GM12878 (cell line): ENCODE results near the gene FASTK. TPM values are rescaled to one million over a fixed set of nuclear protein-coding genes. Genes with fewer than 3 reads are reported as not detected.

Source experiments
- ATAC-seq: fragments of 200-7000 bp; cut with Tn5 transposase; 3 replicates; pipeline ENCODE4 v1.9.1; 2020; ENCODE audit warnings: mild to moderate bottlenecking, moderate library complexity
- BruUV-seq: library from RNA; stranded (reverse); fragments of 400-500 nt; replicated peaks from 2 replicates; lab custom pipeline; 2021; lab: Mats Ljungman, UMichigan
- CTCF ChIA-PET: fragments of 300-600 bp; sonication (Branson Sonifier 250); formaldehyde crosslinking; extraction: SDS; loops from one replicate; lab custom pipeline; 2021; ENCODE audit warnings: inconsistent platforms; lab: Yijun Ruan, JAX
- POLR2A ChIA-PET: fragments of 350-600 bp; formaldehyde crosslinking; extraction: SDS; loops from one replicate; lab custom pipeline; 2021; ENCODE audit warnings: inconsistent platforms; lab: Charles Lee
- RAD21 ChIA-PET: fragments of 300-600 bp; sonication (Branson Sonifier 250); formaldehyde crosslinking; loops from one replicate; lab custom pipeline; 2023; ENCODE audit warnings: antibody characterized with exemption; ENCODE audit not compliant: unreplicated experiment; lab: Charles Lee
- SMC1A ChIA-PET: fragments of 300-600 bp; sonication (Branson Sonifier 250); formaldehyde crosslinking; loops from one replicate; lab custom pipeline; 2023; ENCODE audit not compliant: unreplicated experiment, uncharacterized antibody; lab: Charles Lee
- DNase-seq: peaks from one replicate; pipeline ENCODE4 v3.0.0-alpha.2; 2011; ENCODE audit warnings: low read depth, low spot score
- FAIRE-seq: peaks from 3 replicates; lab custom pipeline; 2011; peaks lifted over from hg19 to GRCh38; lab: Jason Lieb, UNC
- H2AFZ ChIP-seq: 2 replicates; pipeline ENCODE4 v1.6.0; 2011; ENCODE audit warnings: low read depth, low read length, control low read depth; ENCODE audit not compliant: control insufficient read depth
- H3K27ac ChIP-seq: 2 replicates; pipeline ENCODE4 v1.5.1; 2011; ENCODE audit warnings: control low read depth; ENCODE audit not compliant: control insufficient read depth, insufficient read depth
- H3K27me3 ChIP-seq, 2 experiments: replicated peaks in 1 of 2; 2 replicates each; pipeline versions ENCODE4 v1.6.0 to v1.6.1; 2011; ENCODE audit warnings: low read length in 1 of 2; ENCODE audit not compliant: control insufficient read depth in 2 of 2, insufficient read depth in 2 of 2
- H3K36me3 ChIP-seq, 2 experiments: 2 replicates each; pipeline ENCODE4 v1.5.1; 2011; ENCODE audit warnings: low read length in 1 of 2; ENCODE audit not compliant: control insufficient read depth in 2 of 2, insufficient read depth in 2 of 2
- H3K4me1 ChIP-seq: 2 replicates; pipeline ENCODE4 v1.6.1; 2011; ENCODE audit warnings: mild to moderate bottlenecking, low read length, moderate library complexity, mixed read lengths; ENCODE audit not compliant: control insufficient read depth, insufficient read depth
- H3K4me2 ChIP-seq: 2 replicates; pipeline ENCODE4 v1.6.0; 2011; ENCODE audit warnings: control low read depth; ENCODE audit not compliant: control insufficient read depth, insufficient read depth
- H3K4me3 ChIP-seq: fragments of 200-600 bp; sonication (generic); 2 replicates; pipeline ENCODE4 v1.5.1; 2016
- H3K79me2 ChIP-seq: 2 replicates; pipeline ENCODE4 v1.6.0; 2011; ENCODE audit warnings: low read length; ENCODE audit not compliant: control insufficient read depth, insufficient read depth
- H3K9ac ChIP-seq: 2 replicates; pipeline ENCODE4 v1.8.0; 2011; ENCODE audit warnings: low read length, control low read depth, mixed read lengths; ENCODE audit not compliant: control insufficient read depth, insufficient read depth
- H3K9me3 ChIP-seq: replicated peaks from 3 replicates; pipeline ENCODE4 v1.5.1; 2011; ENCODE audit warnings: mild to moderate bottlenecking, low read length; ENCODE audit not compliant: control insufficient read depth, insufficient read depth
- H4K20me1 ChIP-seq: 2 replicates; pipeline ENCODE4 v1.6.0; 2011; ENCODE audit not compliant: control insufficient read depth, insufficient read depth
- EGR1 ChIP-seq, 2 experiments: IDR thresholded peaks; 1 replicate in 1 of 2; 2 replicates in 1 of 2; pipeline ENCODE4 v1.6.1; 2011 to 2012; ENCODE audit warnings: low read depth in 2 of 2, low read length in 2 of 2, borderline replicate concordance in 1 of 2, mild to moderate bottlenecking in 1 of 2, moderate library complexity in 1 of 2
- ZBTB33 ChIP-seq: fragments of 450-650 bp; IDR thresholded peaks from 2 replicates; pipeline ENCODE4 v1.6.1; 2017; ENCODE audit warnings: mild to moderate bottlenecking
- WGBS: methylation state at CpG from one replicate; pipeline ENCODE4 v1.1.6; 2016; ENCODE audit warnings: low lambda C conversion rate; ENCODE audit not compliant: insufficient replicate concordance, insufficient coverage; ENCODE audit errors: missing lambda C conversion rate; 5-methylcytosine and 5-hydroxymethylcytosine counted together
- in situ Hi-C: fragments of 300-500 bp; cut with MboI; formaldehyde crosslinking; loops from 9 replicates; pipeline ENCODE4 v1.14.3; 2018; ENCODE audit warnings: mixed read lengths
- intact Hi-C: fragments of 100-400 bp; cut with micrococcal nuclease; formaldehyde crosslinking; loops from one replicate; pipeline ENCODE4 v1.14.2; 2022; ENCODE audit not compliant: unreplicated experiment
- polyA plus RNA-seq, 11 experiments: library from polyadenylated mRNA; depleted of rRNA in 4 of 11; unstranded in 6 of 11; stranded (reverse) in 5 of 11; fragments of >200 nt; fragmentation: Nextera tagmentation in 4 of 11; fragmentation: Illumina TruSeq in 1 of 11; extraction: Ambion mirVana in 4 of 11; extraction: Trizol in 1 of 11; gene quantifications; 1 replicate in 1 of 11; 2 replicates in 10 of 11; pipeline versions ENCODE4 v1.2.1 to v1.2.3, GENCODE V29; 2011 to 2016; ENCODE audit warnings: inconsistent platforms in 2 of 11, missing spikeins in 2 of 11, low read depth in 1 of 11
- total RNA-seq, 4 experiments: library from RNA; depleted of rRNA in 3 of 4; stranded (reverse); fragments of >200 nt in 3 of 4; fragmentation: Illumina TruSeq in 1 of 4; extraction: Trizol in 1 of 4; gene quantifications; 2 replicates each; pipeline versions ENCODE4 v1.2.1 to v1.2.3, GENCODE V29; 2013 to 2021

The FASTK gene
- total and polyA plus RNA-seq, 10 of the 15 experiments (the other 5 are each of a cell fraction or from before 2014, with no cell fraction given): 0.19 to 102 (median 54.5) TPM

- BruUV-seq: no TSS peak
- Histone ChIP-seq H3K9ac (no peak overlapping the region), H3K36me3 (peaks cover 0 to 15% of the 10 kb centered on the region in 2 experiments; a peak in 3 of 4 replicates), H3K4me2 (no peak overlapping the region), H3K4me3 (no peak overlapping the region), H3K27me3 (no peaks in the 10 kb centered on the region), H3K9me3 (no peaks in the 10 kb centered on the region), H3K4me1 (no peaks in the 10 kb centered on the region), H2AFZ (no peak overlapping the region), H4K20me1 (no peaks in the 10 kb centered on the region; the same call in 1 of the 2 replicates), H3K79me2 (no peaks in the 10 kb centered on the region; the same call in none of the 2 replicates), H3K27ac (no peak overlapping the region)
- WGBS: 16% methylated on average over 60 of the region's 114 CpGs
- in situ Hi-C loops: no loop called here
- CTCF ChIA-PET: interaction anchor here (1.0 kb wide), 1 partner anchor 9 kb away, joined by 4 read pairs; no protein-coding TSS in a partner anchor
- SMC1A ChIA-PET: no interaction called here
- intact Hi-C loops: no loop called here
- POLR2A ChIA-PET: no interaction called here
- ATAC-seq (no peak), DNase-seq (no peak), FAIRE-seq (no peak)
- RAD21 ChIA-PET: no interaction called here
- TF ChIP-seq EGR1 (IDR thresholded peaks at IDR 0.05; ENCODE audit: borderline replicate concordance in 1 of 2, low read depth in 2 of 2, low read length in 2 of 2): peak in 1 of 2 experiments; percentile 81; a peak in 1 of 3 replicates
- no peak for TF ChIP-seq ZBTB33
Measured at GRCh38 chr7:151115121-151115835, 34.7 kb upstream of the FASTK start.
